ENCODE data around the gene MAK.

Gene MAK

DNA sequence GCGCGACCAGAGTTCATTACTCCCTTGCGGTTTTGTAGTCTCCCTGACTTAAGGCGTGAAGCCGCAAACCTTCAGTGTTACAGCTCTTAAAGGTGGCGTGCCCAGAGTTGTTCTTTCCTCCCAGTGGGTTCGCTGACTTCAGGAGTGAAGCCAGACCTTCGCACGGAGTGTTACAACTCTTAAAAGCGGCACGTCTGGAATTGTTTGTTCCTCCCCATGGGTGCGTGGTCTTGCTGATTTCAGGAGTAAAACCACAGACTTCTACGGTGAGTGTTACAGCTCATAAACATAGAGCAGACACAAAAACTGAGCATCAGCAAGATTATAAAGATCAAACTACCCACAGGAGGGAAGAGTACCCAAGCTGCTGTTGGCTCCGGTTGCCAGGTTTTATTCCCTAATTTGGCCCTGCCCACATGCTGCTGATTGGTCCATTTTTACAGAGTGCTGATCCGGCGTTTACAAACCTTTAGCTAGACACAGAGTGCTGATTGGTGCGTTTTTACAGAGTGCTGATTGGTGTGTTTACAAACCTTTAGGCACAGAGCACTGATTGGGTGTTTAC is 105.1 kb downstream of the MAK start:
- Histone ChIP-seq H4K91ac (ENCODE audit: low read length) (no peak overlapping the region), H3K4me2 (ENCODE audit: low read length, poor library complexity, severe bottlenecking) (no peak overlapping the region), H2AK5ac (ENCODE audit: low read length, severe bottlenecking) (peak overlapping the region; percentile 7), H3K9ac (ENCODE audit: low read length) (no peak overlapping the region), H3K9me3 (ENCODE audit: control insufficient read depth, low read length) (no peaks in the 10 kb centered on the region), H3K23ac (ENCODE audit: low read length in 2 of 2) (no peak overlapping the region), H3K36me3 (ENCODE audit: control insufficient read depth in 1 of 2, insufficient read depth in 2 of 2, low read depth in 1 of 2, low read length in 2 of 2) (peaks cover 22 to 56% of the 10 kb centered on the region in 2 experiments), H3K27ac (ENCODE audit: low read length, poor library complexity, severe bottlenecking) (peak overlapping the region; percentile 56), H2BK5ac (ENCODE audit: low read depth, low read length, poor library complexity, severe bottlenecking) (no peak overlapping the region), H3K4ac (ENCODE audit: low read depth in 1 of 2, low read length in 2 of 2) (no peak overlapping the region), H2BK15ac (ENCODE audit: low read depth, poor library complexity, severe bottlenecking) (no peak overlapping the region), H2BK12ac (ENCODE audit: low read length in 2 of 2) (no peak overlapping the region), H2AFZ (ENCODE audit: low read depth, low read length) (no peak overlapping the region), H4K8ac (ENCODE audit: low read length) (no peak overlapping the region), H3K18ac (ENCODE audit: low read depth in 1 of 2, low read length in 2 of 2) (no peak overlapping the region), H2BK120ac (ENCODE audit: low read depth, low read length) (no peak overlapping the region), H3K4me1 (ENCODE audit: control insufficient read depth, insufficient read depth, low read depth, low read length) (peaks cover 6% of the 10 kb centered on the region), H3K14ac (ENCODE audit: low read length in 2 of 2) (no peak overlapping the region), H3K4me3 (ENCODE audit: insufficient read depth in 1 of 2, low read depth in 1 of 2, low read length in 2 of 2) (no peak overlapping the region), H3K27me3 (ENCODE audit: control insufficient read depth in 1 of 2, insufficient read depth in 1 of 2, low read length in 2 of 2) (no peaks in the 10 kb centered on the region), H3K79me1 (replicated peaks; ENCODE audit: low read length, poor library complexity, severe bottlenecking) (peaks cover 11% of the 10 kb centered on the region)
- WGBS = 94% methylated on average over 17 of the region's 17 CpGs
- no peak for DNase-seq

DNA sequence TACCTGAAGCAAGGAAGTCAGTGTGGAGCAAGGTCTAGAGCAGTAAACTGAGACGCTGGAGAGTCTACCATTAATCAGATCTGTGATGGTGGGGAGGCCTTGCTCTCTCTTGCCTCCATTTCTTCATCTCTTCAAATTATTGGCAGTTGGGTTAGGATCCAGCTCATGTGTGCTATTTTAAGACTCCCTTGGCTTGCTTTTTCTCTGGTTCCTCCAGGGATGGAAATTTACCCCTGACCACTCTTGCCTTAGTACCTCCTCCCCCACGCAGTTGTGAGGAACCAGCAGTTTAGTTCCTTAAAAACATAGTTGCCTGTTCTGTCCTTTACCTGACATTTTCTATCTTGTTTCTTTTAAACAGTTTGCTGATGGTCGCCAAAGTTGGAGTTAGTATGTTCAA is 108.1 kb downstream of the MAK start:
- no peak overlapping the region for H3K4ac ChIP-seq (ENCODE audit: low read depth in 1 of 2, low read length in 2 of 2)
- H2AK5ac ChIP-seq (ENCODE audit: low read length, severe bottlenecking) = no peak overlapping the region
- no peak overlapping the region for H2BK120ac ChIP-seq (ENCODE audit: low read depth, low read length)
- H3K9ac ChIP-seq (ENCODE audit: low read length) = no peak overlapping the region
- peaks cover 39 to 81% of the 10 kb centered on the region in 2 experiments for H3K36me3 ChIP-seq (ENCODE audit: control insufficient read depth in 1 of 2, insufficient read depth in 2 of 2, low read depth in 1 of 2, low read length in 2 of 2)
- H3K9me3 ChIP-seq (ENCODE audit: control insufficient read depth, low read length) = no peaks in the 10 kb centered on the region
- peaks cover 27% of the 10 kb centered on the region for H3K79me1 ChIP-seq (replicated peaks; ENCODE audit: low read length, poor library complexity, severe bottlenecking)
- H2BK15ac ChIP-seq (ENCODE audit: low read depth, poor library complexity, severe bottlenecking) = no peak overlapping the region
- no peak overlapping the region for H2AFZ ChIP-seq (ENCODE audit: low read depth, low read length)
- no peak for DNase-seq
- 96% methylated on average over 2 of the region's 3 CpGs for whole genome bisulfite sequencing
- H3K4me1 ChIP-seq (ENCODE audit: control insufficient read depth, insufficient read depth, low read depth, low read length) = peaks cover 2% of the 10 kb centered on the region
- no peaks in the 10 kb centered on the region for H3K27me3 ChIP-seq (ENCODE audit: control insufficient read depth in 1 of 2, insufficient read depth in 1 of 2, low read length in 2 of 2)
- no peak overlapping the region for H3K27ac ChIP-seq (ENCODE audit: low read length, poor library complexity, severe bottlenecking)
- H3K18ac ChIP-seq (ENCODE audit: low read depth in 1 of 2, low read length in 2 of 2) = no peak overlapping the region
- H4K91ac ChIP-seq (ENCODE audit: low read length) = no peak overlapping the region
- no peak overlapping the region for H2BK12ac ChIP-seq (ENCODE audit: low read length in 2 of 2)
- no peak overlapping the region for H4K8ac ChIP-seq (ENCODE audit: low read length)
- H3K14ac ChIP-seq (ENCODE audit: low read length in 2 of 2) = no peak overlapping the region
- no peak overlapping the region for H3K23ac ChIP-seq (ENCODE audit: low read length in 2 of 2)
- H3K4me2 ChIP-seq (ENCODE audit: low read length, poor library complexity, severe bottlenecking) = no peak overlapping the region
- H2BK5ac ChIP-seq (ENCODE audit: low read depth, low read length, poor library complexity, severe bottlenecking) = no peak overlapping the region
- H3K4me3 ChIP-seq (ENCODE audit: insufficient read depth in 1 of 2, low read depth in 1 of 2, low read length in 2 of 2) = no peak overlapping the region

DNA sequence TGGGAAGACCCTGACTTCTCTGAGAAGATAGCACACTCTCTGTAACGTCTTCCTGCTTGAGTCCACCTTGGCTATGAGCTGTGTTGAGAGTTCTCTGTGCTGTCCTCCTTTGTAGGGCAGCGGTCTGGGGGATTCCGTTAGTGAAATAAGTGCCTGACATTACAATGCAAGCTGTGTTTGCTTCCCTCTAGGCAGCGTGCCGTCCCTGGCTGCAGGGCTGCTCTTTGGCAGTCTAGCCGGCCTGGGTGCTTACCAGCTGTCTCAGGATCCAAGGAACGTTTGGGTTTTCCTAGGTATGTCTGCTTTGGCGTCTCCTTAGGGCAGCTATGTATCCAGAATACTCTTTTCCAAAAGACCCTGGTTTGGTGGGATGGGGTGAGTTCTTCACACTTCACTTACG is 112.6 kb downstream of the MAK start:
- Histone ChIP-seq H3K27ac (ENCODE audit: low read length, poor library complexity, severe bottlenecking) (no peak overlapping the region), H2BK120ac (ENCODE audit: low read depth, low read length) (no peak overlapping the region), H2BK12ac (ENCODE audit: low read length in 2 of 2) (no peak overlapping the region), H3K4me3 (ENCODE audit: insufficient read depth in 1 of 2, low read depth in 1 of 2, low read length in 2 of 2) (no peak overlapping the region), H2AFZ (ENCODE audit: low read depth, low read length) (no peak overlapping the region), H3K4me2 (ENCODE audit: low read length, poor library complexity, severe bottlenecking) (no peak overlapping the region), H3K9ac (ENCODE audit: low read length) (no peak overlapping the region), H4K8ac (ENCODE audit: low read length) (no peak overlapping the region), H3K18ac (ENCODE audit: low read depth in 1 of 2, low read length in 2 of 2) (no peak overlapping the region), H3K27me3 (ENCODE audit: control insufficient read depth in 1 of 2, insufficient read depth in 1 of 2, low read length in 2 of 2) (no peaks in the 10 kb centered on the region), H3K36me3 (ENCODE audit: control insufficient read depth in 1 of 2, insufficient read depth in 2 of 2, low read depth in 1 of 2, low read length in 2 of 2) (peaks cover 36 to 61% of the 10 kb centered on the region in 2 experiments), H3K4ac (ENCODE audit: low read depth in 1 of 2, low read length in 2 of 2) (no peak overlapping the region), H3K14ac (ENCODE audit: low read length in 2 of 2) (no peak overlapping the region), H2BK15ac (ENCODE audit: low read depth, poor library complexity, severe bottlenecking) (no peak overlapping the region), H3K9me3 (ENCODE audit: control insufficient read depth, low read length) (no peaks in the 10 kb centered on the region), H2AK5ac (ENCODE audit: low read length, severe bottlenecking) (no peak overlapping the region), H3K4me1 (ENCODE audit: control insufficient read depth, insufficient read depth, low read depth, low read length) (peaks cover 3% of the 10 kb centered on the region), H3K79me1 (replicated peaks; ENCODE audit: low read length, poor library complexity, severe bottlenecking) (peaks cover 34% of the 10 kb centered on the region), H2BK5ac (ENCODE audit: low read depth, low read length, poor library complexity, severe bottlenecking) (no peak overlapping the region), H4K91ac (ENCODE audit: low read length) (no peak overlapping the region), H3K23ac (ENCODE audit: low read length in 2 of 2) (no peak overlapping the region)
- over 99% methylated on average over 7 of the region's 9 CpGs for WGBS
- no peak for DNase-seq

DNA sequence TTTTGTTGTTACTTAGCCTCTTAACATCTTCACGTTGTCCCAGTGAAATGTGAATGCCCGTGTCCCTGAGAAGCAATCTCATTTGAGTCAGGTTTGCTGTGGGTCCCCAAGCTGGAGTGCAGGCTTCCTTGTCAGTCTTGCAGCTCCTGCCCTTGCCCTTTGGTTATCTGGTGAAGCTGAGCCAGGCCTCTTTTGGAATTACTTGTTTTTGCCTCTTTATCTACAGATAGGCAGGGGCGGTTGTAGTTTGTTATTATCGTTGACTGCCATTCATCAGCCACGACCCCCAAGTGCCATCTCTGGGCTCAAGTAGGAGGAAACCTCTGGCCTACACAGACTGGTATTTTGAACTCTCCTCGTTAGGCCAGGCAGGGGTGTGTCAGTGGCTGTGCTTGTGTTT is 113.3 kb downstream of the MAK start:
- Histone ChIP-seq H3K4ac (ENCODE audit: low read depth in 1 of 2, low read length in 2 of 2) (no peak overlapping the region), H3K9ac (ENCODE audit: low read length) (peak overlapping the region; percentile 99), H3K9me3 (ENCODE audit: control insufficient read depth, low read length) (no peaks in the 10 kb centered on the region), H3K4me1 (ENCODE audit: control insufficient read depth, insufficient read depth, low read depth, low read length) (peaks cover 3% of the 10 kb centered on the region), H3K4me2 (ENCODE audit: low read length, poor library complexity, severe bottlenecking) (no peak overlapping the region), H2BK5ac (ENCODE audit: low read depth, low read length, poor library complexity, severe bottlenecking) (no peak overlapping the region), H2AK5ac (ENCODE audit: low read length, severe bottlenecking) (no peak overlapping the region), H2AFZ (ENCODE audit: low read depth, low read length) (no peak overlapping the region), H3K79me1 (replicated peaks; ENCODE audit: low read length, poor library complexity, severe bottlenecking) (peaks cover 37% of the 10 kb centered on the region), H3K27ac (ENCODE audit: low read length, poor library complexity, severe bottlenecking) (no peak overlapping the region), H3K27me3 (ENCODE audit: control insufficient read depth in 1 of 2, insufficient read depth in 1 of 2, low read length in 2 of 2) (no peaks in the 10 kb centered on the region), H2BK12ac (ENCODE audit: low read length in 2 of 2) (no peak overlapping the region), H3K36me3 (ENCODE audit: control insufficient read depth in 1 of 2, insufficient read depth in 2 of 2, low read depth in 1 of 2, low read length in 2 of 2) (peaks cover 36 to 54% of the 10 kb centered on the region in 2 experiments), H3K18ac (ENCODE audit: low read depth in 1 of 2, low read length in 2 of 2) (no peak overlapping the region), H4K8ac (ENCODE audit: low read length) (no peak overlapping the region), H3K4me3 (ENCODE audit: insufficient read depth in 1 of 2, low read depth in 1 of 2, low read length in 2 of 2) (peak overlapping the region in 1 of 2 experiments; percentile 98), H4K91ac (ENCODE audit: low read length) (no peak overlapping the region), H2BK15ac (ENCODE audit: low read depth, poor library complexity, severe bottlenecking) (no peak overlapping the region), H3K23ac (ENCODE audit: low read length in 2 of 2) (no peak overlapping the region), H3K14ac (ENCODE audit: low read length in 2 of 2) (no peak overlapping the region), H2BK120ac (ENCODE audit: low read depth, low read length) (no peak overlapping the region)
- WGBS = 91% methylated on average over 6 of the region's 6 CpGs
- DNase-seq = no peak

All from mesenchymal stem cell (in vitro differentiated cells and primary cell).